GM21529 (cell line): Measurements from ENCODE around the gene EPM2AIP1.
"Not testable (repeated sequence)": the region's sequence is repeated elsewhere in the genome, so short reads cannot be mapped to it uniquely, and the experiment has no call there.

ENCODE experiments used
- ATAC-seq: cut with Tn5 transposase; IDR thresholded peaks from one replicate; pipeline ENCODE4 v1.9.1; 2021; ENCODE audit not compliant: unreplicated experiment

EPM2AIP1 gene

DNA sequence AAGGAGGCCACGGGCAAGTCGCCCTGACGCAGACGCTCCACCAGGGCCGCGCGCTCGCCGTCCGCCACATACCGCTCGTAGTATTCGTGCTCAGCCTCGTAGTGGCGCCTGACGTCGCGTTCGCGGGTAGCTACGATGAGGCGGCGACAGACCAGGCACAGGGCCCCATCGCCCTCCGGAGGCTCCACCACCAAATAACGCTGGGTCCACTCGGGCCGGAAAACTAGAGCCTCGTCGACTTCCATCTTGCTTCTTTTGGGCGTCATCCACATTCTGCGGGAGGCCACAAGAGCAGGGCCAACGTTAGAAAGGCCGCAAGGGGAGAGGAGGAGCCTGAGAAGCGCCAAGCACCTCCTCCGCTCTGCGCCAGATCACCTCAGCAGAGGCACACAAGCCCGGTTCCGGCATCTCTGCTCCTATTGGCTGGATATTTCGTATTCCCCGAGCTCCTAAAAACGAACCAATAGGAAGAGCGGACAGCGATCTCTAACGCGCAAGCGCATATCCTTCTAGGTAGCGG, at the start of gene EPM2AIP1:
TSS of gene EPM2AIP1 (minus strand) at position 326 of the 520 bp plus-strand sequence. CDS start at position 272, 54 bp downstream.
- peak; percentile 85 for ATAC-seq

DNA sequence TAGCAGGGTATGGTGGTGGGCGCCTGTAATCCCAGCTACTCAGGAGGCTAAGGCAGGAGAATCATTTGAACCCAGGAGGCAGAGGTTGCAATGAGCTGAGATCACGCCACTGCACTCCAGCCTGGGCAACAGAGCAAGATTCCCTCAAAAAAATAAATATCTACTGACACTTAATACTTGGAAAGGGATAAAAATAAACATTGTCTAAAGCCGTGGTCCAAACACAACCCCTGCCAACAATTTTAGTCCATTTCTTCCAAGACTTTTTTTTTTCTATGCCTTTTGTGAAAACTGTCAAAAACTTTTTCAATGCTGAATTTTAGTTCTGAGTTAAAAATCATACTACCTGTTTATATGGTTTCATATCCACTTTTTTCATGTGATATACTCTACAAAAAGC, 49.8 kb upstream of the EPM2AIP1 start:
- ATAC-seq, result not testable (repeated sequence)

DNA sequence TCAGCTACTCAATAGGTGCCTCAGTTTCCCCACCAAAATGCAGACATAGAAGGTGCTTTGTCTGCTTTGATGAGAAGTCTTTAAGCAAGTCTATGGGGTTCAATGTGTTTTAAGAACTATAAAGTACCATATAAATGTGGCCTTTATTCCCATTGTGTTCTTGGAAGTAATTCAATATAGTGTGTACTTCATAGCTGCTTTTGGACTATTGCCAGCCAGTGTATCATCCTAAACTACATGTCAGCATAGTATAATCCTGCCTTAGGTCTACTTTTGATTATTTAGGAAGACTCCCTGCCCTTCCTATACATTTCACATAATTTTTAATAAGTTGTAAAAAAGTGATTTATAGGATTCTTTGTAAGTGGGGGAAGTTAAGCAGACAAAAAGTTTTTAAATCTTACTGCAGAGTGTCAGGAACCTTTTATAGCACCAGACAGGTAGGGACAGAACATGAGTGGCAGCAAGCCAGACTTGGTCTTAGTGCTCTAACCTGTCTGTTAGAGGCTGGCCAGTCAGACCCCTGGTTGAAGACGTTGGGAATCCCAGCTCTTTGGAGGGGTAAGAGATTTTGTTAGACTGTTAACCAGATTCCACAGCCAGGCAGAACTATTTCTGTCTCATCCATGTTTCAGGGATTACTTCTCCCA, 48.7 kb upstream of the EPM2AIP1 start:
- ATAC-seq, result no peak

DNA sequence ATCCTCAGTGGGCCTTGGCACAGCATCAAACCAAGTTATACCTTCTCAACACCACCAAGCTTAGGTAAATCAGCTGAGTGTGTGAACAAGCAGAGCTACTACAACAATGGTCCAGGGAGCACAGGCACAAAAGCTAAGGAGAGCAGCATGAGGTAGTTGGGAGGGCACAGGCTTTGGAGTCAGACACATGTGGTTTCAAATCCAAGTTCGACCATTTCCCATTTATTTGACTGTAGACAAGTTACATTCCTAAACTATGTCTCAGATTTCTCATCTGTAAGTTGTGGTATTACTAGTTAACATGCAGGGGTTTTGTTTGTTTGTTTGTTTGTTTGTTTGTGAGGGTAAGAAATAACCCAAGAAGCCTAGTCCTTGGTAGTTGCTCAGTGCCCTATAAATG, 47.3 kb upstream of the EPM2AIP1 start:
- no peak for ATAC-seq

DNA sequence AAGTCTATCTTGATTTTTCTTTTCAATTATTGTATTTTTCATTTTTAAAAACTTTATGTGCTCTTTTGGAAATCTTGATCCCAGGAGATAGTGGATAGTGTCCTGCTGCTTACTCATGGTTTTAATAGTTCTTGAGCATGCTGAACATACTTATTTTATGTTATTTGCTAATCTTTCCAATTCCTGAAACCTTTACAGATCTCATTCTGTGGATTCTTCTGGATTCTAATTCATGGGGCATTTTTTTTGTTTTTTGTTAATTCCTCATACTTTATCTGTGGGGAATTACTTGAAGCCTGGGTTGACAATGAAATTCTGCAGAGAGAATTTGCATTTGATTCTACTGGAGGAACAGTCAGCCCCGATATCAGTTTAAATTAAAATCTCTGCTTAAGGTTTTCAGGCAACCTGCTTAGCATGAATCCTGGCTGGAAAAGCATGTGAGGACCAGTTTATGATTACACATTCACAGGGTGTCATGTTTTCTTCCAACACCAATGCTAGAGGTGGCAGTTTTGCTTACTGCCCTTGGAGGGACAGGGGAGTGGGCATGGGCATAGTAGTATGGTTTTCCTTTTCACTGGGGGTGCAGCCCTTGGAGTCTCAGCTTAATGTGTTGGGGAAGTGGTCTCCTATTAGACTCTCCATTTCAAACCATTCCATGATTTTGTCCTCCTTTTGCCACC, 46.4 kb upstream of the EPM2AIP1 start:
- no peak for ATAC-seq

DNA sequence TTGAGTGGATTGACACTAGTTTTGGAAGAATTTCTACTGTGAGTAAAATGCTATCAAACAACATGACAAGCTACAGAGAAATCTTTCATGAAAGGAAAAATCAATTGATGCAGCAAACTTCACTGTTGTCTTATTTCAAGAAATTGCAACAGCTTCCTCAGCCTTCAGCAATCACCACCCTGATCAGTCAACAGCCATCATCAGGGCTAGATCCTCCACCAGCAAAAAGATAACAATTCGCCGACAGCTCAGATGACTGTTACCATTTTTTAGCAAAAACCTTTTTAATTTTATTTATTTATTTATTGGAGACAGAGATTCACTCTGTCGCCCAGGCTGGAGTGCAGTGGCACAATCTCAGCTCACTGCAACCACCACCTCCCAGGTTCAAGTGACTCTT, 44.4 kb upstream of the EPM2AIP1 start:
- no peak for ATAC-seq

DNA sequence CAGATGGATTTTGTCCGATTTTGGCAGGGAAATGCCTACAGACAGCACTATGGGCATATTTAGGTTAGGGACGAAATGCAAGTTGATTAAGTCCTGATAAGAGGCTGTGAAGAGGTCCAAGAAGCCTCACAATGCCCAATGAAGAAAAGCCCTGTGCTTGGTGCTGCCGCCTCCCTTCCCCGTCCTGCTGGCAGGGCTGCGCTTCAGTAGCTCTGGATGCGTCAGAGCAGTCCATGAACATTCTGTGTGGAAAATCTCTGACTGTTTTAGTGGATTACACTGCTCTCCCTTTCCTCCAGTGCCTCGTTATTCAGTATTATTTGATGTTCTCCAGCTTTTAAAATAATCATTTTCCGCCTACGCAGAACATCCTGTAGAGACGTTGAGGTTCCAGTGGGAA, 40.0 kb upstream of the EPM2AIP1 start:
- ATAC-seq, result no peak

DNA sequence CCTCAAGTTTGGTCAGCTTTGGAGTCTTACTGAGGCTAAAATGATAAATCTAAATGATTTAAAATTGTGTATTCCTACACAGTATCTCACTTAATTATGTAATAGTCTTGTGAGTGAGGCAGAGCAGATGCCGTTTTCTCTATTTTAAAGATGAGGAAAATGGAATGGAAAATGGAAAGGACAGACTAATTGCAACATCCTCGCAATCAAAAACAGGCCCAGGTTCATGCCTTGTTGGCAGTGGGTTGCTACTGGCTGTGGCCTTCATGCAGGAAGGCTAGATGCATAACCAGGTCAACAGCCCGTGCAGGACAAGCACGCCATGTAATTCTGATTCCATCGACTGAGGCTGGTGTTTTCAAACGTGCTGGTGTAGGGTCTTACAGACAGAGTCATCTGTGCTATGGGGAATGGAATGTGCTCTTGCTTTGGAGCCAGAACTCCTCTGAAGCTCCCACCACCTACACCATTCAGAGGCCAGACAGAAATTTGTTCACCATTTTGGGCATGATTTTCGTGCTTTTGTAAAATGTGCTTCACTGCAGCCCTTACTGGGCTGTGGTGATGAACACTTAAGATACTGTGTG, 38.3 kb upstream of the EPM2AIP1 start:
- no peak for ATAC-seq

DNA sequence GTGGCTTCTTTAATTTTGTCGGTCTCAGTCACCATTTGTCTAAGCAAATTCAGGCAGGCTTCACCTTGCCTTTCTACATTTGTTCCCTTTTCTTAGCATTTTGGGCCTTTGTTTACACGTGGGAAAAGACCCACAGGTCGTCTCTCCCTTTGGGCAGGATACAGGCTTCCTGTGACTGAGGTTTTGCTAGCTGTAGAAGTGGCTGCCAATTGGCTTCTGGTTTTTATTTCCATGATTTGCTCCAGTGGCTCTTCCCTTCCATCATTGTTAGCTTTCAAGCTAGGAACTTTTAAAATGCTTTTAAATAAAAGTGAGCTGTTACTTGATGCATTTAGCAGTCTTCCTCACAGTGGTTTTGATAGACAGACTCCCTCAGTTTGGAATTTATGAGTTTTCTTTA, 37.7 kb upstream of the EPM2AIP1 start:
- no peak for ATAC-seq

DNA sequence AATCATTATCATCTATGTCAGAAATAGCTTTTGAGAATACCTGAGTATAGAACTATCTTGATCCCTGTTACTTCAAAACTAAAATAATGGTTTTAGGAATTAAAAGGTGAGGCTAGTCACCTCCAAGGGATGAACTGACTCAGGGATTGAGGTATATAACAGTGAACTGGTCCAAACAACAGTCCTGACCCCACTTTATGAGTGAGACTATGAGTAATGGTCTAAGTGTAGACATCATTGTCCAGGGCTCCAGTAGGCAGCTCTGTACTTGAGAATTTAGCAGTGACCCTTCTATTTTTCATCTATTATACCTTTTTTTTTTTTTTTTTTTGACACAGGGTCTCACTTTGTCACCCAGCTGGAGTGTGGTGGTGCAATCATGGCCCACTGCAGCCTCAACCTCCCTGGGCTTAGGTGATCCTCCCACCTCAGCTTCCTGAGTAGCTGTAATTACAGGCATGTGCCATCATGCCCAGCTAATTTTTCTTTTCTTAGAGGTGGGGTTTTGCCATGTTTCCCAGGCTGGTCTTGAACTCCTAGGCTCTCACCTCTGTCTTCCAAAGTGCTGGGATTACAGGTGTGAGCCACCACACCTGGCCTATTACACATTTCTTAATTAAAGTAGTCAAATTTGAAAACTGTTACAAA, 36.7 kb upstream of the EPM2AIP1 start:
- no peak for ATAC-seq

DNA sequence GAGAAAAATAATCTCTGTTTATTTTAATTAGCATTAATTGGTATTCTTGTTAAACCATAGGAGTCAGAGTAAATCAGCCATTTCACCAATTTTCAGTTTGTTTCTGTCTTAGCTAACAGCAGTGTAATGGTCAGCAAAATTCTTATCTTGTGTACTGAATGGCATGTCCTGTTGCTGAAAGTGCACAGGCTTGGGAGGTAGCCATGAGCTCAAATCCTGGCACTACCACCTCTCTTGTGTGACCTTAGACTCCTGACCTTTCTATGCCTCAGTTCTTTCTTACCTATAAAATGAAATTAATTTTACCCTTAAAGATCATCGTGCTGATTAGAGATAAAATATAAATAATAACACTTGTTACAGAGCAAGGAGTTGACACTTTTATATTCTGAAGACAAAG, 36.2 kb upstream of the EPM2AIP1 start:
- ATAC-seq, result no peak

DNA sequence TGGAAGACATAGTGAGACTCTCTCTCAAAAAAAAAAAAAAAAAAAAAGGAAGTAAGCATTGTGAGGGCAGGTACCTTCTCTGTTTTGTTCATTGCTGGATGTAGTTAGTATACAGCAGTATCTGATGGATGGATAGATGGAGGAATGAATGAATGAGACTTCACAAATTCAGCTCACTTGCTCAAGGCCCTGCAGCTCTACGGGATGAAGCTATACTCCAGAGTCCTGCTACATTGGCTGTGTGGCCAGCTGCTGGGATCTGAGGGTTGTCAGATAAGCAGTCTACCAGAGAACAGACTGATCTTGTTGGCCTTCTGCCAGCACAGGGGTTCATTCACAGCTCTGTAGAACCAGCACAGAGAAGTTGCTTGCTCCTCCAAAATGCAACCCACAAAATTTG, 35.4 kb upstream of the EPM2AIP1 start:
- no peak for ATAC-seq

DNA sequence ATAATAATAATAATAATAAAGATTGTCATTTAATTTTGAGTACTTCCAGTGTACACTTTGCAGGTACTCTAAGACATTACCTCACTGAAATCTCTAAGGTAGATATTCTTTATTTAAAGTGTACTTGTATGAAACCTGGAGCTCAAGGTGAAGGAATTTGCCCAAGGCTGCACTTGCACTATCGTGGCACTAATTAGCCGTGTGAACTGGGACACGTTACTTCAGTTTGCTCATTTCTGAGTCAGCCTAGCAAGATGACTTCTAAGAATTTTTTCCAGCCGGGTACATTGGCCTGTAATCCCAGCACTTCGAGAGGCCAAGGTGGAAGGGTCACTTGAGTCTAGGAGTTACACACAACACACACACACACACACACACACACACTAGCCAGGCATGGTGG, 33.9 kb upstream of the EPM2AIP1 start:
- ATAC-seq, result no peak

DNA sequence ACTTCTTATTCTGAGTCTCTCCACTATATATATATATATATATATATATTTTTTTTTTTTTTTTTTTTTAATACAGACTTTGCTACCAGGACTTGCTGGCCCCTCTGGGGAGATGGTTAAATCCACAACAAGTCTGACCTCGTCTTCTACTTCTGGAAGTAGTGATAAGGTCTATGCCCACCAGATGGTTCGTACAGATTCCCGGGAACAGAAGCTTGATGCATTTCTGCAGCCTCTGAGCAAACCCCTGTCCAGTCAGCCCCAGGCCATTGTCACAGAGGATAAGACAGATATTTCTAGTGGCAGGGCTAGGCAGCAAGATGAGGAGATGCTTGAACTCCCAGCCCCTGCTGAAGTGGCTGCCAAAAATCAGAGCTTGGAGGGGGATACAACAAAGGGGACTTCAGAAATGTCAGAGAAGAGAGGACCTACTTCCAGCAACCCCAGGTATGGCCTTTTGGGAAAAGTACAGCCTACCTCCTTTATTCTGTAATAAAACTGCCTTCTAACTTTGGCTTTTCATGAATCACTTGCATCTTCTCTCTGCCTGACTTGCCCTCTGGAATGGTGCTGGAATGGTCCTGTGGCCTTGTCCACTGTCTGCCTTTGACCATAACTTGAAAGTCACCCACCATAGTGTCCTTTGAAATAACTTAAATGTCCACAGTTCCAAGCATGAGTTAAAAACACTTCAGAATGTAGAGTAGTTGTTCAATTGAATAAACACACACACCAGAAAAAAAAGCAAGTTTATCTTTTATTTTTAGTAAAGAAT, 32.8 kb upstream of the EPM2AIP1 start:
- ATAC-seq, result no peak

DNA sequence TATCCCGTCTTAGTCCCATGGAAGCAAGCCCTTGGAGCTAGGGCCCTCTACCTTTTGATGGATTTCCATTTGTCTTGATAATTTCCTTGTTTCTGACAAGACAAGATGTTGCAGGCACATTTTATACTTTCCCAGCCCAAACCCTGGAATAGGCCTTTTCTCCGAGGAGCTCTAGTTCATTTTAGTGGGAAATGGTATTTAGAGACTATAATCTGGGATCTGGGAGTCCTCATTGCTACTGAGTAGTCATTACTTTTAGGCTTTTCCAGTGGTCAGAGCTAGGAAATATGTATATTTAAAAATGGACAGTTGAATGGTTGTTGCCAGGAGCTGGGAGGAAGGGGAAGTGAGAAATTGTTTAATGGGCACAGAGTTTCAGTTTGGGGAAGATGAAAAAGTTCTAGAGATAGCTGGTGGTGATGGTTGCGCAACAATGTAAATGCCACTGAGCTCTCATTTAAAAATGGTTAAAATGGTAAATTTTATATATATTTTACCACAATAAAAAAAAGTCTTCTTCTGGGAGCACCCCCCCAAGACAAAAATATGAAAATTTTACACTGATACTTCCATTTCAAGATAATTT, 32.0 kb upstream of the EPM2AIP1 start:
- ATAC-seq, result no peak

DNA sequence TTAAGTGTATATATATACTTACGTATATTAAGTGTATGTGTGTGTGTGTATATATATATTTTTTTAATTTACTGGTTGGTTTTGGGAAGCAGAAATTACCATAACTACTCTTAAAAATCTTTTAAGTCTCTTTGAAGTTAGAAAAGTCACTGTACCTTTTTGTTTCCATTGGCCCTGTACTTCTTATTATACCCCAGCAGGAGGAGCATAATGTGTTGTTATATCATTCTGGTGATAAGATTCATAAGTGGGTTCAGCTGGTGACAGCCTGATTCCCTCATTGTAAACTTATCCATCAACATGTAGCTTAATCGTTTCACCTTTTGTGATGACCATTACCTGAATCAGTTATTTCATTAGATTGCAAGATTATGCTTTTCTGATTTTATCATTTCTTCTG, 31.2 kb upstream of the EPM2AIP1 start:
- ATAC-seq, result no peak

DNA sequence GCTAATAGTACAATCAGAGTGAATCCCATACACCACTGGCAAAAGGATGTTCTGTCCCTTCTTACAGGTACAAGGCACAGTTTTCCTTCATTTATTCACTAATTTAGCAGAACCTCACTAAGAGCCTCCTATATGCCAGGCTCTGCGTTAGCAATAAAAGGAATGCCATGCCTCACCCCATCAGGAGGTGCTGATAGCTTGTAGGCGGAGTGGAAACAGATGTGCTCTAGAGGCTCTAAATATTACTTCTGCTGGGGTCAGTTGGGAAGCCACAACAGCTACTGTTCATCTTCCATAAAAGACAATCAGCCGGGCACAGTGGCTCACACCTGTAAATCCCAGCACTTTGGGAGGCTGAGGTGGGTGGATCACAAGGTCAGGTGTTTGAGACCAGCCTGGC, 24.8 kb upstream of the EPM2AIP1 start:
- ATAC-seq, result no peak

DNA sequence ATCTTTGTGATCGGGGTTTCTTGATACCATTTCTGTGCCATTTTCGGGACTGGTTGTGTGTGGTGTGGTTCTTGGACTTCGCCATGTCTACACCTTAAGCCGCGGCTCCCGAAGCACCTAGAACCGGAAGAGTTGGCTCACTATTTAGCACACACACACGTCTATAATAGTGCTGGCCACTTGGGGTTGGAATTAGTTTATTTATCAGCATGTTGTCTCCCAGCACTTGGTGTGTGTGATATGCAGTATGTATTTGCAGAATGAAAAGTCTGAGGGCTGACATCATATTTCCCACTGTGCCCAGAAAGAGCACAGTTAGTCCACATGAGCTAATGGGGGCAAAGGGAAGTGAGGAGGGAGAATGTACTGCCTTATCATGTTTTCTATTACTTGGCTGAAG, 24.0 kb upstream of the EPM2AIP1 start:
- no peak for ATAC-seq

DNA sequence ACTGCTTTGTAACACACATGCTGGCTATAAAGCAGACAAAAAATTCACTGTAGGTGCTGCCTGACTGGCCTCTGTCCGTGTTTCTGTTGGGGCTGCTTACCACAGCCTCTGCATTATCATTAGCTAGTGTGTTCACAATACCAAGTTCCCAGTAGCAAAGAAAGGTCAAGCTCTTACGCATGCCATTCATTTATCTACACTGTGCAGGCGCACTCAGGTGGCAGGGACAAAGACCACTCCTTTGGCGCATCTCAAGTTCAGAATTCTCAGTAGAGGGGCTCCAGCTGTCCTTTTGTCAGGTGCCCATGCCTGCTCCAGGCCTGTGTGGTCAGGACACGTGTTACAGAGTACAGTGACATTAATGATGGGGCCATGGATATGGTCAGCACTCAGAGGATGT, 22.7 kb upstream of the EPM2AIP1 start:
- ATAC-seq, result no peak

DNA sequence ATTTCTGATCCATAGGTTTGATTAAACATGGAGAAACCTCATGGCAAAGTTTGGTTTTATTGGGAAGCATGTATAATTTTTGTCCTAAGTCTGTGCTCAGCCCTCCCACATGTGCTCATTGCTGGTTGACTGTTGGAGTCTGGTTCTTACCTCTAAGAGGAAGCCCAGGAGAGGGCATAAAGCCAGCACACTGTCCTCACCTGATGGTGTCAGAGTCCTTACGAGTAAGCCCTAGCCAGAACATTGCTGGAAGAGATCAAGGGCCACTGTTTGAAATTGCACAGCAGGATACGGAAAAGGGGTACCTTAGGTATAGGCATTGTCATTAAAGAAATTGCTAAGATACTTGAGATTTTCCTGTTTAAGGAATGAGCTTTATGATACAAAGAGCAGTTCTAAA, 21.7 kb upstream of the EPM2AIP1 start:
- no peak for ATAC-seq
